ENCODE measurements around the gene BMS1.

DNA sequence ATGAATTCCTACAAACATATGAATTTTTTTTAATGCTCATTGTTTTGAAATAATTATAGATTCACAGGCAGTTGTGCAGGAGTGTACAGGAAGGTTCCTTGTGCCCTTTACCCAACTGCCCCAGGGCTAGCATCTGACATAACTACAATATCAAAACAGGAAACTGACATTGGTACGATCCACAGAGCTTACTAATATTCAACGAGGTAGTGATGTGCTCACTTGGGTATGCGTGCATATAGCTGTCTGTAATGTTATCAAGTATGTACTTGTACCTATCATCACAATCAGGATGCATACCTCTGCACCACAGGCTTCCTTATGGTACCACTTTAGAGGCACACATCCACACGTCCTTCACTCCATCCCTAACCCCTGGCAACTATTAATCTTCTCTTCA, 68.3 kb downstream of the BMS1 start:
- TF ChIP-seq, protein P1, sequence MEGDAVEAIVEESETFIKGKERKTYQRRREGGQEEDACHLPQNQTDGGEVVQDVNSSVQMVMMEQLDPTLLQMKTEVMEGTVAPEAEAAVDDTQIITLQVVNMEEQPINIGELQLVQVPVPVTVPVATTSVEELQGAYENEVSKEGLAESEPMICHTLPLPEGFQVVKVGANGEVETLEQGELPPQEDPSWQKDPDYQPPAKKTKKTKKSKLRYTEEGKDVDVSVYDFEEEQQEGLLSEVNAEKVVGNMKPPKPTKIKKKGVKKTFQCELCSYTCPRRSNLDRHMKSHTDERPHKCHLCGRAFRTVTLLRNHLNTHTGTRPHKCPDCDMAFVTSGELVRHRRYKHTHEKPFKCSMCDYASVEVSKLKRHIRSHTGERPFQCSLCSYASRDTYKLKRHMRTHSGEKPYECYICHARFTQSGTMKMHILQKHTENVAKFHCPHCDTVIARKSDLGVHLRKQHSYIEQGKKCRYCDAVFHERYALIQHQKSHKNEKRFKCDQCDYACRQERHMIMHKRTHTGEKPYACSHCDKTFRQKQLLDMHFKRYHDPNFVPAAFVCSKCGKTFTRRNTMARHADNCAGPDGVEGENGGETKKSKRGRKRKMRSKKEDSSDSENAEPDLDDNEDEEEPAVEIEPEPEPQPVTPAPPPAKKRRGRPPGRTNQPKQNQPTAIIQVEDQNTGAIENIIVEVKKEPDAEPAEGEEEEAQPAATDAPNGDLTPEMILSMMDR (conservative IDR thresholded peaks at IDR 0.05; ENCODE audit: low read depth, low read length) = no peak
- no peak for TF ChIP-seq EZH2 (IDR thresholded peaks at IDR 0.05; ENCODE audit: borderline replicate concordance, low read depth, low read length, poor library complexity, severe bottlenecking)
